HG03575 (cell line): ENCODE measurements around the gene FPR1.
"Not testable (repeated sequence)": the region's sequence is repeated elsewhere in the genome, so short reads cannot be mapped to it uniquely, and the experiment has no call there.

Experiments used
- ATAC-seq: cut with Tn5 transposase; IDR thresholded peaks from one replicate; pipeline ENCODE4 v1.9.1; 2021; ENCODE audit not compliant: unreplicated experiment, insufficient number of reproducible peaks, low FRiP score; ENCODE audit errors: extremely low read depth

The FPR1 gene

GRCh38 chr19:51742789-51743188, 8.9 kb downstream of the FPR1 start:
- no peak for ATAC-seq

- no peak for ATAC-seq
These were observed 11.3 kb downstream of the FPR1 start for GRCh38 chr19:51740356-51740755.

GRCh38 chr19:51739466-51740213, 12.0 kb downstream of the FPR1 start:
- ATAC-seq: no peak

GRCh38 chr19:51738523-51738922, 13.2 kb downstream of the FPR1 start:
- ATAC-seq: not testable (repeated sequence)

- ATAC-seq: no peak
These were observed 13.8 kb downstream of the FPR1 start for GRCh38 chr19:51737924-51738323.

- no peak for ATAC-seq
These were observed 14.3 kb downstream of the FPR1 start for GRCh38 chr19:51737389-51737788.

GRCh38 chr19:51735759-51736449, 15.8 kb downstream of the FPR1 start:
- ATAC-seq: no peak

- ATAC-seq: no peak
These were observed 17.7 kb downstream of the FPR1 start for GRCh38 chr19:51733742-51734522.

GRCh38 chr19:51729781-51730180, 21.9 kb downstream of the FPR1 start:
- ATAC-seq: no peak

- no peak for ATAC-seq
These were observed 24.3 kb downstream of the FPR1 start for GRCh38 chr19:51727349-51727880.

GRCh38 chr19:51726049-51726448, 25.6 kb downstream of the FPR1 start:
- no peak for ATAC-seq

- ATAC-seq: no peak
These were observed 27.1 kb downstream of the FPR1 start for GRCh38 chr19:51724543-51724942.

GRCh38 chr19:51722492-51722891, 29.2 kb downstream of the FPR1 start:
- ATAC-seq: no peak

- no peak for ATAC-seq
These were observed 29.8 kb downstream of the FPR1 start for GRCh38 chr19:51721905-51722304.

GRCh38 chr19:51719251-51719988, 32.3 kb downstream of the FPR1 start:
- no peak for ATAC-seq

- no peak for ATAC-seq
These were observed 34.8 kb downstream of the FPR1 start for GRCh38 chr19:51716925-51717324.

GRCh38 chr19:51715850-51716249, 35.8 kb downstream of the FPR1 start:
- ATAC-seq: no peak

- ATAC-seq: no peak
These were observed 36.8 kb downstream of the FPR1 start for GRCh38 chr19:51714848-51715247.
